SK-N-SH (cell line): Measurements from ENCODE around the gene AFAP1L1. TPM values are rescaled to one million over a fixed set of nuclear protein-coding genes. Genes with fewer than 3 reads are reported as not detected.

Experiments
- CTCF ChIA-PET: fragments of 300-600, 350-600 bp; formaldehyde crosslinking; extraction: SDS; loops from one replicate; lab custom pipeline; 2021; lab: Yijun Ruan, JAX
- POLR2A ChIA-PET: fragments of 350-600 bp; sonication (Branson Sonifier 250); formaldehyde crosslinking; extraction: SDS; loops from one replicate; lab custom pipeline; 2020; ENCODE audit warnings: antibody characterized with exemption, inconsistent platforms; lab: Yijun Ruan, JAX
- DNase-seq: peaks from one replicate; pipeline ENCODE4 v3.0.0; 2012
- H2AFZ ChIP-seq: fragments of 200-600 bp; sonication (generic); 2 replicates; pipeline ENCODE4 v1.8.1; 2016; ENCODE audit warnings: antibody characterized with exemption, mild to moderate bottlenecking, low read depth
- H3F3A ChIP-seq: fragments of 200-600 bp; sonication (generic); replicated peaks from 2 replicates; pipeline ENCODE3; 2016; ENCODE audit warnings: antibody characterized with exemption, mild to moderate bottlenecking; ENCODE audit not compliant: insufficient read depth
- H3K27ac ChIP-seq, 2 experiments: fragments of 200-500 bp in 1 of 2; fragments of 200-600 bp in 1 of 2; sonication (Bioruptor generic) in 1 of 2; sonication (generic), shearing (Covaris generic) in 1 of 2; 2 replicates each; pipeline versions ENCODE4 v1.5.1 to v1.6.1; 2014 to 2016; ENCODE audit warnings: low read depth in 2 of 2, inconsistent platforms in 1 of 2, low read length in 1 of 2, mild to moderate bottlenecking in 1 of 2, mixed read lengths in 1 of 2
- H3K27me3 ChIP-seq: fragments of 200-600 bp; sonication (generic), shearing (Covaris generic); 2 replicates; pipeline ENCODE4 v1.6.1; 2016; ENCODE audit warnings: mixed run types; ENCODE audit not compliant: insufficient read depth
- H3K36me3 ChIP-seq, 2 experiments: fragments of 200-500 bp in 1 of 2; fragments of 200-600 bp in 1 of 2; sonication (Bioruptor generic) in 1 of 2; sonication (generic) in 1 of 2; replicated peaks in 1 of 2; 2 replicates each; pipeline versions ENCODE3 to v1.5.1; 2014 to 2016; ENCODE audit warnings: low read length in 1 of 2, mild to moderate bottlenecking in 1 of 2; ENCODE audit not compliant: insufficient read depth in 2 of 2, control insufficient read depth in 1 of 2
- H3K4me1 ChIP-seq, 2 experiments: fragments of 200-500 bp in 1 of 2; fragments of 200-600 bp in 1 of 2; sonication (Bioruptor generic) in 1 of 2; sonication (generic), shearing (Covaris generic) in 1 of 2; 2 replicates each; pipeline versions ENCODE4 v1.5.1 to v1.6.1; 2014 to 2016; ENCODE audit warnings: low read depth in 1 of 2, low read length in 1 of 2, mixed run types in 1 of 2; ENCODE audit not compliant: insufficient read depth in 2 of 2, control insufficient read depth in 1 of 2
- H3K4me2 ChIP-seq: fragments of 200-600 bp; sonication (generic), shearing (Covaris generic); 2 replicates; pipeline ENCODE4 v1.6.1; 2017; ENCODE audit warnings: mixed run types
- H3K4me3 ChIP-seq, 2 experiments: fragments of 200-500 bp in 1 of 2; fragments of 200-600 bp in 1 of 2; sonication (Bioruptor generic) in 1 of 2; sonication (generic), shearing (Covaris generic) in 1 of 2; 2 replicates each; pipeline versions ENCODE4 v1.5.1 to v1.8.1; 2014 to 2016; ENCODE audit warnings: low read depth in 2 of 2, inconsistent platforms in 1 of 2, low read length in 1 of 2, mild to moderate bottlenecking in 1 of 2, mixed read lengths in 1 of 2, moderate library complexity in 1 of 2
- H3K79me2 ChIP-seq: fragments of 200-600 bp; sonication (generic); 2 replicates; pipeline ENCODE4 v1.8.1; 2017; ENCODE audit warnings: mild to moderate bottlenecking; ENCODE audit not compliant: insufficient read depth
- H3K9ac ChIP-seq: fragments of 200-600 bp; sonication (generic); 2 replicates; pipeline ENCODE4 v1.6.1; 2017; ENCODE audit warnings: mixed run types
- H3K9me2 ChIP-seq: fragments of 200-600 bp; sonication (generic); 2 replicates; pipeline ENCODE4 v1.6.1; 2017; ENCODE audit warnings: mixed run types
- H3K9me3 ChIP-seq: fragments of 200-600 bp; sonication (generic); 2 replicates; pipeline ENCODE4 v1.6.1; 2017; ENCODE audit warnings: mixed run types, mild to moderate bottlenecking, moderate library complexity
- H4K20me1 ChIP-seq: fragments of 200-600 bp; sonication (generic); 2 replicates; pipeline ENCODE4 v1.6.1; 2017; ENCODE audit warnings: mild to moderate bottlenecking, mixed run types; ENCODE audit not compliant: insufficient read depth
- EZH2phosphoT487 ChIP-seq: fragments of 200-600 bp; sonication (generic); IDR thresholded peaks from 2 replicates; pipeline ENCODE4 v1.6.1; 2017; ENCODE audit warnings: low read depth, mixed run types, mild to moderate bottlenecking, antibody characterized with exemption, moderate library complexity, borderline replicate concordance
- FOSL2 ChIP-seq: IDR thresholded peaks from 2 replicates; pipeline ENCODE4 v1.4.0; 2012; ENCODE audit warnings: low read depth, mild to moderate bottlenecking, moderate library complexity, borderline replicate concordance
- MXI1 ChIP-seq: IDR thresholded peaks from 2 replicates; pipeline ENCODE4 v1.6.1; 2012; ENCODE audit warnings: mild to moderate bottlenecking, low read depth, low read length, improper control_type of control experiment
- NFIC ChIP-seq: IDR thresholded peaks from 2 replicates; pipeline ENCODE4 v1.4.0; 2012; ENCODE audit warnings: borderline replicate concordance
- POLR2AphosphoS5 ChIP-seq: IDR thresholded peaks from 2 replicates; pipeline ENCODE4 v1.6.1; 2012; ENCODE audit warnings: low read depth, low read length
- RAD21 ChIP-seq: IDR thresholded peaks from 2 replicates; pipeline ENCODE4 v1.6.1; 2012; ENCODE audit warnings: mild to moderate bottlenecking, low read length
- RCOR1 ChIP-seq: fragments of 150-350 bp; IDR thresholded peaks from 2 replicates; pipeline ENCODE4 v1.6.1; 2017; ENCODE audit warnings: antibody characterized with exemption, low read length
- RXRA ChIP-seq: IDR thresholded peaks from 2 replicates; pipeline ENCODE4 v1.4.0; 2012; ENCODE audit warnings: low read depth, mild to moderate bottlenecking, borderline replicate concordance
- YY1 ChIP-seq: IDR thresholded peaks from 2 replicates; pipeline ENCODE4 v1.4.0; 2012; ENCODE audit warnings: low read depth, mild to moderate bottlenecking
- WGBS: methylation state at CpG from one replicate; pipeline ENCODE4 v1.1.6; 2017; ENCODE audit warnings: low lambda C conversion rate; 5-methylcytosine and 5-hydroxymethylcytosine counted together
- polyA plus RNA-seq, 3 experiments: library from polyadenylated mRNA; depleted of rRNA; stranded (reverse); fragments of >200 nt; gene quantifications; 2 replicates each; pipeline ENCODE4 v1.2.3, GENCODE V29; 2012
- TF ChIP-seq, protein P1 (sequence below): IDR thresholded peaks from 2 replicates; pipeline ENCODE4 v1.4.0; 2012; ENCODE audit warnings: low read depth, borderline replicate concordance
- TF ChIP-seq, protein P2 (sequence below): IDR thresholded peaks from 2 replicates; pipeline ENCODE4 v1.4.0; 2012; ENCODE audit warnings: low read depth
- TF ChIP-seq, protein P3 (sequence below): IDR thresholded peaks from 2 replicates; pipeline ENCODE4; 2012
- TF ChIP-seq, protein P4 (sequence below): IDR thresholded peaks from 2 replicates; pipeline ENCODE4 v1.6.1; 2012; ENCODE audit warnings: mild to moderate bottlenecking, low read depth, low read length, moderate library complexity
- TF ChIP-seq, protein P5 (sequence below): IDR thresholded peaks from 2 replicates; pipeline ENCODE4 v1.4.0; 2012; ENCODE audit warnings: low read depth, borderline replicate concordance
- TF ChIP-seq, protein P6 (sequence below): fragments of 150-350 bp; IDR thresholded peaks from 2 replicates; pipeline ENCODE4 v1.6.1; 2016; ENCODE audit warnings: mild to moderate bottlenecking, low read depth, low read length

The AFAP1L1 gene
- polyA plus RNA-seq, 1 of the 3 experiments (the other 2 are of a cell fraction) = 0.82 TPM

DNA sequence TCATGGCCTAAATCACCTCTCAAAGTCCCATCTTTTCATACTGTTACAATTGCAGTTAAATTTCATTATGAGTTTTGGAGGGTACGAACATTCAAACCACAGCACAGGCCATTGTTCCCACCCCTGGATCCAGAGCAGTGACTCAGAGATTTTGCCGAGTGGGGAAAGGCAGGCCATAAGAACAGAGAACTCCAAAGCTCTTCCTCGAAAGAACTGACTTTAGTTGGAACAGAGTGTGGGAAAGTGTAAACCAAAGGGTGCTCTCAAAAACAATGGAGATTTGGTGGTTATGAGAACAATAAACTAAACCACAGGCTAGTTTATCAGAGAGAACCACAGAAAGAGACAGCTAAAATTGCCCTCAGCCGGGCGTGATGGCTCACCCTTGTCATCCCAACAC is 54.2 kb downstream of the AFAP1L1 start:
- Histone ChIP-seq H4K20me1 (no peaks in the 10 kb centered on the region), H3K9me3 (no peaks in the 10 kb centered on the region), H3K27ac (no peak overlapping the region), H3K9me2 (no peaks in the 10 kb centered on the region), H3K4me3 (no peak overlapping the region), H3K9ac (no peak overlapping the region), H3F3A (peaks cover 18% of the 10 kb centered on the region), H3K4me1 (peaks cover 7 to 16% of the 10 kb centered on the region in 2 experiments; a peak in 3 of 4 replicates), H2AFZ (no peak overlapping the region), H3K4me2 (no peak overlapping the region), H3K27me3 (no peaks in the 10 kb centered on the region), H3K36me3 (no peaks in the 10 kb centered on the region), H3K79me2 (no peaks in the 10 kb centered on the region)
- ChIA-PET CTCF (interaction anchor here (1.1 to 3.1 kb wide), 4 partner anchors 9 to 108 kb away, joined by 3 to 14 read pairs (median 4); no protein-coding TSS in a partner anchor), POLR2A (interaction anchor here (1.1 kb wide), 1 partner anchor 19 kb away, joined by 3 read pairs; the partner anchor contains the start of gene GRPEL2)
- TF ChIP-seq, protein P1, sequence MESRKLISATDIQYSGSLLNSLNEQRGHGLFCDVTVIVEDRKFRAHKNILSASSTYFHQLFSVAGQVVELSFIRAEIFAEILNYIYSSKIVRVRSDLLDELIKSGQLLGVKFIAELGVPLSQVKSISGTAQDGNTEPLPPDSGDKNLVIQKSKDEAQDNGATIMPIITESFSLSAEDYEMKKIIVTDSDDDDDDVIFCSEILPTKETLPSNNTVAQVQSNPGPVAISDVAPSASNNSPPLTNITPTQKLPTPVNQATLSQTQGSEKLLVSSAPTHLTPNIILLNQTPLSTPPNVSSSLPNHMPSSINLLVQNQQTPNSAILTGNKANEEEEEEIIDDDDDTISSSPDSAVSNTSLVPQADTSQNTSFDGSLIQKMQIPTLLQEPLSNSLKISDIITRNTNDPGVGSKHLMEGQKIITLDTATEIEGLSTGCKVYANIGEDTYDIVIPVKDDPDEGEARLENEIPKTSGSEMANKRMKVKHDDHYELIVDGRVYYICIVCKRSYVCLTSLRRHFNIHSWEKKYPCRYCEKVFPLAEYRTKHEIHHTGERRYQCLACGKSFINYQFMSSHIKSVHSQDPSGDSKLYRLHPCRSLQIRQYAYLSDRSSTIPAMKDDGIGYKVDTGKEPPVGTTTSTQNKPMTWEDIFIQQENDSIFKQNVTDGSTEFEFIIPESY = no peak
- no peak for TF ChIP-seq EZH2phosphoT487
- TF ChIP-seq, protein P2, sequence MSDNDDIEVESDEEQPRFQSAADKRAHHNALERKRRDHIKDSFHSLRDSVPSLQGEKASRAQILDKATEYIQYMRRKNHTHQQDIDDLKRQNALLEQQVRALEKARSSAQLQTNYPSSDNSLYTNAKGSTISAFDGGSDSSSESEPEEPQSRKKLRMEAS = no peak
- TF ChIP-seq RAD21 = no peak
- TF ChIP-seq, protein P3, sequence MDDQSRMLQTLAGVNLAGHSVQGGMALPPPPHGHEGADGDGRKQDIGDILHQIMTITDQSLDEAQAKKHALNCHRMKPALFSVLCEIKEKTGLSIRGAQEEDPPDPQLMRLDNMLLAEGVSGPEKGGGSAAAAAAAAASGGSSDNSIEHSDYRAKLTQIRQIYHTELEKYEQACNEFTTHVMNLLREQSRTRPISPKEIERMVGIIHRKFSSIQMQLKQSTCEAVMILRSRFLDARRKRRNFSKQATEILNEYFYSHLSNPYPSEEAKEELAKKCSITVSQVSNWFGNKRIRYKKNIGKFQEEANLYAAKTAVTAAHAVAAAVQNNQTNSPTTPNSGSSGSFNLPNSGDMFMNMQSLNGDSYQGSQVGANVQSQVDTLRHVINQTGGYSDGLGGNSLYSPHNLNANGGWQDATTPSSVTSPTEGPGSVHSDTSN = no peak
- TF ChIP-seq, protein P4, sequence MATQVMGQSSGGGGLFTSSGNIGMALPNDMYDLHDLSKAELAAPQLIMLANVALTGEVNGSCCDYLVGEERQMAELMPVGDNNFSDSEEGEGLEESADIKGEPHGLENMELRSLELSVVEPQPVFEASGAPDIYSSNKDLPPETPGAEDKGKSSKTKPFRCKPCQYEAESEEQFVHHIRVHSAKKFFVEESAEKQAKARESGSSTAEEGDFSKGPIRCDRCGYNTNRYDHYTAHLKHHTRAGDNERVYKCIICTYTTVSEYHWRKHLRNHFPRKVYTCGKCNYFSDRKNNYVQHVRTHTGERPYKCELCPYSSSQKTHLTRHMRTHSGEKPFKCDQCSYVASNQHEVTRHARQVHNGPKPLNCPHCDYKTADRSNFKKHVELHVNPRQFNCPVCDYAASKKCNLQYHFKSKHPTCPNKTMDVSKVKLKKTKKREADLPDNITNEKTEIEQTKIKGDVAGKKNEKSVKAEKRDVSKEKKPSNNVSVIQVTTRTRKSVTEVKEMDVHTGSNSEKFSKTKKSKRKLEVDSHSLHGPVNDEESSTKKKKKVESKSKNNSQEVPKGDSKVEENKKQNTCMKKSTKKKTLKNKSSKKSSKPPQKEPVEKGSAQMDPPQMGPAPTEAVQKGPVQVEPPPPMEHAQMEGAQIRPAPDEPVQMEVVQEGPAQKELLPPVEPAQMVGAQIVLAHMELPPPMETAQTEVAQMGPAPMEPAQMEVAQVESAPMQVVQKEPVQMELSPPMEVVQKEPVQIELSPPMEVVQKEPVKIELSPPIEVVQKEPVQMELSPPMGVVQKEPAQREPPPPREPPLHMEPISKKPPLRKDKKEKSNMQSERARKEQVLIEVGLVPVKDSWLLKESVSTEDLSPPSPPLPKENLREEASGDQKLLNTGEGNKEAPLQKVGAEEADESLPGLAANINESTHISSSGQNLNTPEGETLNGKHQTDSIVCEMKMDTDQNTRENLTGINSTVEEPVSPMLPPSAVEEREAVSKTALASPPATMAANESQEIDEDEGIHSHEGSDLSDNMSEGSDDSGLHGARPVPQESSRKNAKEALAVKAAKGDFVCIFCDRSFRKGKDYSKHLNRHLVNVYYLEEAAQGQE = no peak
- no peak for TF ChIP-seq RXRA
- no peak for TF ChIP-seq POLR2AphosphoS5
- TF ChIP-seq, protein P5, sequence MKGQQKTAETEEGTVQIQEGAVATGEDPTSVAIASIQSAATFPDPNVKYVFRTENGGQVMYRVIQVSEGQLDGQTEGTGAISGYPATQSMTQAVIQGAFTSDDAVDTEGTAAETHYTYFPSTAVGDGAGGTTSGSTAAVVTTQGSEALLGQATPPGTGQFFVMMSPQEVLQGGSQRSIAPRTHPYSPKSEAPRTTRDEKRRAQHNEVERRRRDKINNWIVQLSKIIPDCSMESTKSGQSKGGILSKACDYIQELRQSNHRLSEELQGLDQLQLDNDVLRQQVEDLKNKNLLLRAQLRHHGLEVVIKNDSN = no peak
- no peak for TF ChIP-seq NFIC
- no peak for TF ChIP-seq YY1
- TF ChIP-seq RCOR1 = no peak
- TF ChIP-seq, protein P6, sequence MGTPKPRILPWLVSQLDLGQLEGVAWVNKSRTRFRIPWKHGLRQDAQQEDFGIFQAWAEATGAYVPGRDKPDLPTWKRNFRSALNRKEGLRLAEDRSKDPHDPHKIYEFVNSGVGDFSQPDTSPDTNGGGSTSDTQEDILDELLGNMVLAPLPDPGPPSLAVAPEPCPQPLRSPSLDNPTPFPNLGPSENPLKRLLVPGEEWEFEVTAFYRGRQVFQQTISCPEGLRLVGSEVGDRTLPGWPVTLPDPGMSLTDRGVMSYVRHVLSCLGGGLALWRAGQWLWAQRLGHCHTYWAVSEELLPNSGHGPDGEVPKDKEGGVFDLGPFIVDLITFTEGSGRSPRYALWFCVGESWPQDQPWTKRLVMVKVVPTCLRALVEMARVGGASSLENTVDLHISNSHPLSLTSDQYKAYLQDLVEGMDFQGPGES = no peak
- TF ChIP-seq MXI1 = no peak
- no peak for TF ChIP-seq FOSL2
- 90% methylated on average over 5 of the region's 5 CpGs for WGBS
- DNase-seq = no peak
